ENCODE measurements around the gene SCAMP4.

DNA sequence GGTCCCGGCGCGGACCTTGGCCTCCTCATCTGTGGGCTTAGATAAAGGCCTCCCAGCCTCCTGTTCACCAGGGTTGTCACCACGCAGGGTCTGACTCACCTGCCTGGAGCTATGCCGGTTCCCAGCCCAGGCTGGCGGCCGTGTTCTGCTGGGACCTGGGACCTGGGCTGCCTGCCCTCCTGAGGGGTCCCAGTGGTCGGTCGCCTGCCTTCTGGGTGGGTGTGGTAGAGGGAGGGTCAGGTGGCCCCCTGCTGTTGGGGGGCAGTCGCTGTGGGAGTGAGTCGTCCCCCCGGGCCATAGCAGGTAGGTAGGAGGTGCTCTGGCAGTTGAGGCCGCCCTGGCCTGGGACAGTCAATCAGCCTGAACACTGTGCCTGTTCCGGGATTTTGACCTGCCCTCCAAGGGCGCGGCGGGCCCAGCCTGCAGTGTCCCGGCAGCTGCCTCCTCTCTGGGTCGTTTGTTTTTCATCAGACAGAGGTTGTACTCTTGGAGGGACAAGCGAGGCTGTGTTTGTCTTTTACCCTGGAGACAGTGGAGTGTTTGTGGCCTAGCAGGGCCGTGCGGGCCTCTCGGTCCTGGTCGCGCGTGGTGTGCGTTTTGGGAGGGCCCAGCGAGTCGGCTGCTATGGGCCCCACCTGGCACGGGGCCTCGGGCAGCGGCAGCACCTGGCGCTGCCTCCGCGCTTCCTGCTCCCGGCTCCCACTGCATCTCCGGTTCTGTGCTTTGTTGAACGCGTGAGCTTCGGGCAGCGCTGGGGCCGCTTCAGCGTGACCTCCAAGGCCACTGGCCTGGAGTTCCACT lies 2.6 kb downstream of the SCAMP4 start:
- TF ChIP-seq, protein P1, sequence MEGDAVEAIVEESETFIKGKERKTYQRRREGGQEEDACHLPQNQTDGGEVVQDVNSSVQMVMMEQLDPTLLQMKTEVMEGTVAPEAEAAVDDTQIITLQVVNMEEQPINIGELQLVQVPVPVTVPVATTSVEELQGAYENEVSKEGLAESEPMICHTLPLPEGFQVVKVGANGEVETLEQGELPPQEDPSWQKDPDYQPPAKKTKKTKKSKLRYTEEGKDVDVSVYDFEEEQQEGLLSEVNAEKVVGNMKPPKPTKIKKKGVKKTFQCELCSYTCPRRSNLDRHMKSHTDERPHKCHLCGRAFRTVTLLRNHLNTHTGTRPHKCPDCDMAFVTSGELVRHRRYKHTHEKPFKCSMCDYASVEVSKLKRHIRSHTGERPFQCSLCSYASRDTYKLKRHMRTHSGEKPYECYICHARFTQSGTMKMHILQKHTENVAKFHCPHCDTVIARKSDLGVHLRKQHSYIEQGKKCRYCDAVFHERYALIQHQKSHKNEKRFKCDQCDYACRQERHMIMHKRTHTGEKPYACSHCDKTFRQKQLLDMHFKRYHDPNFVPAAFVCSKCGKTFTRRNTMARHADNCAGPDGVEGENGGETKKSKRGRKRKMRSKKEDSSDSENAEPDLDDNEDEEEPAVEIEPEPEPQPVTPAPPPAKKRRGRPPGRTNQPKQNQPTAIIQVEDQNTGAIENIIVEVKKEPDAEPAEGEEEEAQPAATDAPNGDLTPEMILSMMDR (conservative IDR thresholded peaks at IDR 0.05; ENCODE audit: low read length), result no peak
- no peak for TF ChIP-seq EZH2phosphoT487 (IDR thresholded peaks at IDR 0.05; ENCODE audit: borderline replicate concordance, low read depth, low read length)

All from OCI-LY7 (cell line).